ENCODE data around the gene GDPD3. TPM values are rescaled to one million over a fixed set of nuclear protein-coding genes. Genes with fewer than 3 reads are reported as not detected.

GDPD3 gene
- total and polyA plus RNA-seq, 9 of the 15 experiments (the other 6 are each of a cell fraction or from before 2014, with no cell fraction given), result 0.47 to 3.9 (median 1.1) TPM

GRCh38 chr16:30096862-30097563 is 16.3 kb downstream of the GDPD3 start (continued):
- TF ChIP-seq ZNF280B (CRISPR knock-in tag; IDR thresholded peaks at IDR 0.05) (peak; percentile 26; the same call in 1 of the 2 replicates), GTF3C2 (IDR thresholded peaks at IDR 0.05; ENCODE audit: borderline replicate concordance, extremely low read depth, insufficient read length) (no peak), ETV1 (tag; conservative IDR thresholded peaks at IDR 0.05; ENCODE audit: low read depth) (no peak), ZNF395 (CRISPR knock-in tag; IDR thresholded peaks at IDR 0.05) (peak; percentile 4; the same call in 1 of the 2 replicates), MYNN (IDR thresholded peaks at IDR 0.05) (no peak), MYNN (CRISPR knock-in tag; IDR thresholded peaks at IDR 0.05) (no peak), TRIM28 (IDR thresholded peaks at IDR 0.05) (peak; percentile 98), UBTF (IDR thresholded peaks at IDR 0.05; ENCODE audit: borderline replicate concordance in 1 of 2, low read depth in 2 of 2, low read length in 2 of 2) (no peak), HDAC8 (tag; IDR thresholded peaks at IDR 0.05) (no peak), ZNF217 (CRISPR knock-in tag; IDR thresholded peaks at IDR 0.05) (no peak), CREB1 (IDR thresholded peaks at IDR 0.05) (no peak), CREB1 (CRISPR knock-in tag; IDR thresholded peaks at IDR 0.05) (no peak)

All from K562 (cell line).